LNCaP clone FGC (cell line): ENCODE data around the gene EHMT1.

Experiments used
- DNase-seq: peaks from one replicate; pipeline ENCODE4 v3.0.0-alpha.2; 2011; ENCODE audit warnings: low read depth
- H3K4me3 ChIP-seq: 2 replicates; pipeline ENCODE4 v1.5.1; 2011; ENCODE audit warnings: mild to moderate bottlenecking, low read depth, low read length, control low read depth
- TF ChIP-seq, protein P1 (sequence below): IDR thresholded peaks from 2 replicates; pipeline ENCODE4 v1.5.1; 2012; ENCODE audit warnings: mild to moderate bottlenecking; ENCODE audit not compliant: control insufficient read depth, insufficient read depth; ENCODE audit errors: extremely low read depth

EHMT1 gene

DNA sequence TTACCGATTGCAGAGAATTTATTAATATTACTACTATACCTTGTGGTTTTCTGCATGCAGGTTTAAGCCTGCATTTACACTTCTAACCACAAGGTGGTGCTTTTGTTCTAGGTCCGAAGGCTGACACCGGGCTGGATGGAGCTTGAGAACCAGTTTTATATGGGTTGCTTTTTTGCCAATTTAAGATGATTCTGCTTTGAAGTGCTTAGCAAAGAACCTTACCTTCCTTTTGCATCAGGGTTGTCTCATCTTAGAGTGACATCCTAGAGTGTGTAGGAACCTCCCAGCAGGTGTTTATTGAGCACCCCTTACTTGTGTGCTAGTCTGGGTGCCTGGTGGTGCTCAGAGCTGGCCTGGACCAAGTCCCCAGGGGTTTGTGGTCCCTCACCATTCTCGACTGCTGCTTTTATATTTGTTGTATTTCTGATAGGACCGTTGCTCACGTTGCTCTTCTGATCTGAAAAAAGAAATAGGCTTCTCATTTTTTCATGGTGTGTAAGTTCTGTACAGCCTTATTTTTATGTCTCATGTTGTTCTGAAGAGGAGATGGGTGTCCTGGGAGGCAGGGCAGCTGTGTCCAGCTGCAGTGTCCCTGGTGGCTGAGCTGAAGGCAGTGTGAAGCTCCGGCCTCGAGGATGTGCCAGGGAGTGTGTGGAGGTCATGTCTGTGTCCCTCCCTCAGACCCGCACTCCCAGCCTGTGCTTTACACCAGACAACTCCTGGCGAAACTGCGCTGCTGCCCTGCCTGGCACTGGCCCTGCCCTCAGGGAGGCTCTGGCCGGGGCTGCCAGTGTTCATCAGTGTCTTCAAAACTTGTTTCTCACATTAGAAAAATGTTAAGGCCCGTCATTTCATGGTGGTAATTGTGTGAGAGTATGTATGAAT, 54.3 kb downstream of the EHMT1 start:
- TF ChIP-seq, protein P1, sequence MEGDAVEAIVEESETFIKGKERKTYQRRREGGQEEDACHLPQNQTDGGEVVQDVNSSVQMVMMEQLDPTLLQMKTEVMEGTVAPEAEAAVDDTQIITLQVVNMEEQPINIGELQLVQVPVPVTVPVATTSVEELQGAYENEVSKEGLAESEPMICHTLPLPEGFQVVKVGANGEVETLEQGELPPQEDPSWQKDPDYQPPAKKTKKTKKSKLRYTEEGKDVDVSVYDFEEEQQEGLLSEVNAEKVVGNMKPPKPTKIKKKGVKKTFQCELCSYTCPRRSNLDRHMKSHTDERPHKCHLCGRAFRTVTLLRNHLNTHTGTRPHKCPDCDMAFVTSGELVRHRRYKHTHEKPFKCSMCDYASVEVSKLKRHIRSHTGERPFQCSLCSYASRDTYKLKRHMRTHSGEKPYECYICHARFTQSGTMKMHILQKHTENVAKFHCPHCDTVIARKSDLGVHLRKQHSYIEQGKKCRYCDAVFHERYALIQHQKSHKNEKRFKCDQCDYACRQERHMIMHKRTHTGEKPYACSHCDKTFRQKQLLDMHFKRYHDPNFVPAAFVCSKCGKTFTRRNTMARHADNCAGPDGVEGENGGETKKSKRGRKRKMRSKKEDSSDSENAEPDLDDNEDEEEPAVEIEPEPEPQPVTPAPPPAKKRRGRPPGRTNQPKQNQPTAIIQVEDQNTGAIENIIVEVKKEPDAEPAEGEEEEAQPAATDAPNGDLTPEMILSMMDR, result peak; percentile 88
- H3K4me3 ChIP-seq, result no peak overlapping the region
- DNase-seq, result peak; percentile 64

DNA sequence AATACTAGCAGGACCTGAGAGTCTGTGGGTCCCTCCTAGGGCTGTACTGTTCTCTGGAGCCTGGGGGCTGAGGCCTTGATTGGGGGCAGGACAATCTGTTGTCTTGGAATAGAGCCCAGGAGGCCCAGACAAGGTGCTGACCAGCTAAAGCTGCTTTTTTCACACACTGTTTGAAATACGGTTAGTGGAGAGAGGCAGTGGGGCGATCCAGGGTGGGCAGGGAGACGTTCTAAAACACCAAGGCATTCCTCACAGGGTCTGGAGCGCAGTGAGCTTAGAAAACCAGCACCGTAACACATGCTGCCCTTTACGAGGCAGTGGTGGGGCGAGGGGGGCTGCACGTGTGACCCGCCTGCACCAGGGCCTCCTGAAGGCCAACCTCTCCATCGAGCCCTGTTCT, 55.1 kb downstream of the EHMT1 start:
- TF ChIP-seq, protein P1, result no peak
- no peak for DNase-seq

DNA sequence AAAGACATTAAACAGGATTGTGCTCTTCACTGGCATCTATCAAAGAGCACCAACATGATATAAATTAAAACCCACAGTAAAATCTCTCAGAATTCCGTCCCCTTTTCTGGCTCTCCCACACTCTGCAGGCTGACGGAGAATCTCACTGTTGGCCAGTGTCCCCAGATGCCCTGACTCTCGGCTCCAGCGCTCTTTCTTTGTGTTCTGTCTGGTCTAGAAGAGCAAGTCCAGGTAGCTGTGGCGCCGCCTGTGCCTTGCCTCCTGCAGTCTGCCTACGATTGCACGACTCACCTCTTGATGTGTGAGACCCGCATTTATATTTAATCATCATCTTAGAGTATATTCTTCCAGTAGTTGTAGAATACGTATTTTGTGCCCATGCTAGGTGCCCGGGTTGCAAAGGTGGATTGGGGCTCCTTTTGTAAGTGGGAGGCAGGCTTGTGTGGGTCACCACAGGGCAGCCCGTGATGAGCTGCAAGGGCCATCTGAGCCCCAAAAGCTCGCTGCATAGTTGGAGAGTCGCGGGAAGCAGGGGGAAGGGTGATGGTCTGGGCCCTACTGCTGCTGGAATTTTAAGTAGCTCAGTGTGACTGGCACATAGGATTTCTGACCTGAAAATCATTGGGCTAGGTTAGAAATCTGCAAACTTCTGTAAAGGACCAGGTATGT, 55.6 kb downstream of the EHMT1 start:
- no peak for DNase-seq
- TF ChIP-seq, protein P1, result no peak
- no peak overlapping the region for H3K4me3 ChIP-seq

More for the DNA sequence above, 55.1 kb downstream of the EHMT1 start:
- H3K4me3 ChIP-seq, result no peak overlapping the region

- no peak for DNase-seq
- TF ChIP-seq, protein P1, result no peak
- H3K4me3 ChIP-seq, result no peak overlapping the region
Measured at GRCh38 chr9:137674976-137675320, 56.1 kb downstream of the EHMT1 start.

- TF ChIP-seq, protein P1, result no peak
- H3K4me3 ChIP-seq, result no peak overlapping the region
- no peak for DNase-seq
Measured at GRCh38 chr9:137676998-137677397, 58.2 kb downstream of the EHMT1 start.

- H3K4me3 ChIP-seq, result no peak overlapping the region
- DNase-seq, result no peak
- TF ChIP-seq, protein P1, result no peak
Measured at GRCh38 chr9:137678202-137678601, 59.4 kb downstream of the EHMT1 start.
